Measurements from ENCODE around the gene MTHFS.

The MTHFS gene

GRCh38 chr15:79812541-79812940, 84.3 kb downstream of the MTHFS start:
- DNase-seq, result no peak

- no peak for DNase-seq
Measured at GRCh38 chr15:79811406-79812405, 85.1 kb downstream of the MTHFS start.

GRCh38 chr15:79804838-79805237, 92.0 kb downstream of the MTHFS start:
- DNase-seq, result no peak

GRCh38 chr15:79798311-79798710, 98.5 kb downstream of the MTHFS start:
- DNase-seq, result peak; percentile 7

All from GF-D8 (cell line).